Measurements from ENCODE around the gene FOXO6.

DNA sequence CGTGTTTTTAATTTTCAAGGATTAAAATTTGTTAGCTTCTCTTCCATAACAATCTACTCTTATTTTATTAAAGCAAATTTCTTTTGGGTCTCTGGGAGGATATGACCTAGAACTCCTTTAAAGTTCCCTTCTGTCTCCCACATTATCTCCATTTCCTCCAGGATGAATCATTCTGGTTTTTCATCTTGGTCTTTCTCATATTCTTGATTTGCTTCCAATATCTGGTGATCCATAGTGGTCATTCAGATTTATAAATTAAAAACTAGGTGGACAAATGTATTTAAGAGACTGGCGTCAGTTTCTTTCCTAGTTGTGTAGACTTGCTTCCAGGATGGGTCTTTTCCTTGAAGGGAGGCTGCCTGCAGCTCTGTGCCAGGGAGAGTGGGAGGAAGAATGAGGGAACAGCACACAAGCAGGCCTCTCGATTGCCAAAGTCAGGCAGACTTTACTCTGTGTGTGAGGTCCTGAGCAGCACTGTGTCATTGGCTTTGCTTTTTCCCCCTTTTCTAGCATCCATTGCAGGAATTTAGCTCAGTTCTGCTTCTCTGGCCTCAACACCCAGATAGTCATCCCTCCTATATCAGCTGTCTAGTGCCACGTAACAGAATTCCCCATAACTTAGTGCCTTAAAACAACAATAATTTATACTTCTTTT lies 48.1 kb upstream of the FOXO6 start:
- TF ChIP-seq SOX15 (CRISPR knock-in tag; IDR thresholded peaks at IDR 0.05) = no peak
- TF ChIP-seq, protein P1, sequence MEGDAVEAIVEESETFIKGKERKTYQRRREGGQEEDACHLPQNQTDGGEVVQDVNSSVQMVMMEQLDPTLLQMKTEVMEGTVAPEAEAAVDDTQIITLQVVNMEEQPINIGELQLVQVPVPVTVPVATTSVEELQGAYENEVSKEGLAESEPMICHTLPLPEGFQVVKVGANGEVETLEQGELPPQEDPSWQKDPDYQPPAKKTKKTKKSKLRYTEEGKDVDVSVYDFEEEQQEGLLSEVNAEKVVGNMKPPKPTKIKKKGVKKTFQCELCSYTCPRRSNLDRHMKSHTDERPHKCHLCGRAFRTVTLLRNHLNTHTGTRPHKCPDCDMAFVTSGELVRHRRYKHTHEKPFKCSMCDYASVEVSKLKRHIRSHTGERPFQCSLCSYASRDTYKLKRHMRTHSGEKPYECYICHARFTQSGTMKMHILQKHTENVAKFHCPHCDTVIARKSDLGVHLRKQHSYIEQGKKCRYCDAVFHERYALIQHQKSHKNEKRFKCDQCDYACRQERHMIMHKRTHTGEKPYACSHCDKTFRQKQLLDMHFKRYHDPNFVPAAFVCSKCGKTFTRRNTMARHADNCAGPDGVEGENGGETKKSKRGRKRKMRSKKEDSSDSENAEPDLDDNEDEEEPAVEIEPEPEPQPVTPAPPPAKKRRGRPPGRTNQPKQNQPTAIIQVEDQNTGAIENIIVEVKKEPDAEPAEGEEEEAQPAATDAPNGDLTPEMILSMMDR (IDR thresholded peaks at IDR 0.05) = no peak
- TF ChIP-seq ELF4 (CRISPR knock-in tag; IDR thresholded peaks at IDR 0.05; ENCODE audit: low read depth) = no peak
- TF ChIP-seq NFE2L1 (CRISPR knock-in tag; IDR thresholded peaks at IDR 0.05) = no peak
